NCI-H2029 (cell line): ENCODE results near the gene SV2A.
"Not testable (repeated sequence)": the region's sequence is repeated elsewhere in the genome, so short reads cannot be mapped to it uniquely, and the experiment has no call there.

Experiments used
- DNase-seq: peaks from one replicate; lab custom pipeline; 2025; lab: John Stamatoyannopoulos, UW

Gene SV2A

GRCh38 chr1:149929856-149930255 is 12.2 kb upstream of the SV2A start:
- no peak for DNase-seq

DNA sequence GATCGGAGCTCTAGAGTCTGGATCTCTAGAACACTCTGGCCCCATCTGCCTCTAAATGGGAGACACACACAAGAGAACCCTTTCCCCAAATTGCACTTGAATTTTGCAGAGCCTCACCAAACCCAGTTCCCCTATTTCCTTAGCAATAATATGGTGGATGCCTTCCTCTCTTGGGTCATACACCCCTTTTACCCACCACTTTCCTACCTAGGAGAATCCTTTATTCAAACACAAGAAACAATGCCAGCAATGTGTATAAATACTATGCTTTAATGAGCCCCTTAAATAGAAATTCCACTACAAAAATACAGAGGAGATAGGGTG is 10.7 kb upstream of the SV2A start:
- no peak for DNase-seq

DNA sequence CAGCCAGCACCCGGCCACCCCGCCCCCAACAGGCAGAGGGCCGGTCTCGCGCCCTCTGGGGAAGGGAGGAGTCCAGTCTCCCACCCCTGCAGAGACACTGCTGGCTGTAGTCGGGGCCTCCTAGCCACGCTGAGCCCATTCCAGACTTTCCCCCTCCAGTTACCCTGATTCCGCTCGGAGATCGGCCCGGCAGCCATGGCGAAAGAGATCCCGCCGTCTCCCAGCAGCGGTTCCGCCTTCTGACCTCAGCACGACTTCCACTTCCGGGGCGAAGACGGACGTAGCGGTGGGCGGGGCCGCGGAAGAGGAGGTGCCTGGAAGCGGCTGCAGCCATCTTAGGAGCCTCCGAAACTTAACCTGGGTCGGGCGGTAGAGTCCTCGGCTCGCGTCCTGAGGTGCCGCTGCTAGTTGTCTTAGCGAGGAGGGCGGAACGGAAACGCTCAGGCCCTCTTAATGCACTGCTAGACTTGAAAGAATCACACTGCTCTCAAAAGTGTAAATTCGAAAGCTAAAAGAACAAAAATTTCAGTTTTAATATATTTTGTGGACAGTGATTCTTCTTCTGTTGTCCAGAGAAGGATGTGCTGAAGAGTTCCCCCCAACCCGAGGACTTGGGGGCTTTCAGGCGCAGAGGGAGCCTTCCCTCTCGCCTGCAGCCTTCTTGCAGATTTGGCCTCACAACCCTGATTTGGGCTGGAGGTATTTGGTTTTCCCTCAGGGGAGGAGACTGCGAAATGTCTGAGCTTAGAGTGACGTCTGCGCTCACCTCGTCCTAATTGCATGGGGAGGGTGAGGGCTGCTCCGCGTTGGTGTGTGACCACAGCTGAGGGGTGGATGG is 10.1 kb upstream of the SV2A start, which contains the start of gene SF3B4:
Gene SF3B4, minus strand, starts transcription at position 241 of the 838 bp plus-strand sequence. Its CDS starts 44 bp downstream, at position 197.
- DNase-seq: peak; percentile 94

- DNase-seq: no peak
These were observed 9.5 kb upstream of the SV2A start for GRCh38 chr1:149927056-149927562.

DNA sequence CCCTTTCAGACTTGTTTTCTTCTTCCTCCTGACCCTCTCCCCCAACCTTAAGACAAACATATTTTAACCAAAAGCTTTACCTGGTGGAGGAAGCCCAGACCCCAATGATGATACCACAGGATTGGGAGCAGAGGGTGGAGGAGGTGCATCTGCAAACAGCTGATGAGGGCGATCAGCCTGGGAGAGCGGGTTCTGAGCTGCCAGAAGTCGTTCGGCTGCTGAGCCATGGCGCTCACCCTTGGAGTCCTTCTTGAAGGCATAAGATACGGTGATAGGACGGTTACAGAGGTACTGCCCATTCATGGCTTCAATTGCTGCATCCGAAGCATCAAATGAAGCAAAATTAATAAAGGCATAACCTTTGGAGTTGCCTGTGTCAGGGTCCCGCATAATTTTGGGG is 8.7 kb upstream of the SV2A start:
- no peak for DNase-seq

DNA sequence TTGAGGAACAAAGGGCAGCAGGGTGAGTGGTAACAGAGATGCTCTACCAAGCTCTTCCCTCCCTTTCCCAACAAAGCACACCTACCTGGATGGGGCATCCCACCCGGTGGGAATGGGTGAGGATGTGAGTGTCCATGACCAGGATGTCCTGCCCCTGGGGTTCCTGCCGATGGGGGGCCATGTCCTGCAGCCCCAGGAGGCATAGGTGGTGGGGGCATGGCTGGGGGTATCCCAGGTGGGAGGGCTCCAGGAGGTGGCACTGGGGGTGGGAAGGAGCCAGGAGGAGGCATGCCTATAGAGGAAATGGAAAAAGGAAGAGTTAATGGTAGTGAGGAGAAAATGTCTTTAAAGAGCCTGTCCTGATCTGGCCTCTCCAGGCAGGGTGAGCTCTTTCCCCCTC is 8.1 kb upstream of the SV2A start:
- no peak for DNase-seq

DNA sequence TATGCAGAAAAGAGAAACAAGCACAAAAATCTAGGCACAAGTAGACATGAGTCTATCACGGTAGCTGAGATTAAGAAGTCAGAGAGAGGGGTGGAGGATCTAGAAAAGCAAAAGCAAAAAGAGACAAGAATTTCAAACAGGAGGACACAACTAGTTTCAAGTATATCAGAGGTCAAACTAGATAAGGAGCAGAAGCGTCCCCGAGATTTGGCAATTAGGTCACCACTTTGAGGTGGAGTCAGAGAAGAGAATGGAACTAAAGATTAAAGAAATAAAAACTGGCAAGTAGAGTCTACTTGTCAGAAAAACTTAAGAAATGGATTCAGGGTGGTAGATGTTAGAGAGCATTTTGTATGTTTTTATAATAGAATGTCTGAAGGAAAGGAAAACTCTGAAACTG is 7.7 kb upstream of the SV2A start:
- no peak for DNase-seq

DNA sequence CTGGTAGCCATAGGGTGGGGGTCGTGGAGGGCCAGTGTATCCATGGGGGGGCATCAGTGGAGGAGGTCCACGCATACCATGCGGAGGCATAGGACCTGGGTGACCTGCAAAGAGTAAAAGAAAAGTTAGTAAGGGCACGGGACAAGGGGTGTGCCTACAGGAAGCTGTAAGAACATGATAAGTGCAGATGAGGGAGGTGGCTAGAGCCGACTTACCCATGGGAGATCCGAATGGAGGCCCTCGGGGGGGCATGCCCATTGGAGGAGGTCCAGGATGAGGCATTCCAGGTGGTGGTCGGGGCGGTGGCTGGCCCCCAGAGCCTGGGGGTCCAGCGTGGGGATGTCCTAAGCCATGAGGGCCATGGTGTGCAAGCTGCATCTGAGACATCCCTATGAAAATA is 6.0 kb upstream of the SV2A start:
- DNase-seq: no peak

GRCh38 chr1:149916898-149917252 is 769 bp downstream of the SV2A start:
- DNase-seq: no peak

DNA sequence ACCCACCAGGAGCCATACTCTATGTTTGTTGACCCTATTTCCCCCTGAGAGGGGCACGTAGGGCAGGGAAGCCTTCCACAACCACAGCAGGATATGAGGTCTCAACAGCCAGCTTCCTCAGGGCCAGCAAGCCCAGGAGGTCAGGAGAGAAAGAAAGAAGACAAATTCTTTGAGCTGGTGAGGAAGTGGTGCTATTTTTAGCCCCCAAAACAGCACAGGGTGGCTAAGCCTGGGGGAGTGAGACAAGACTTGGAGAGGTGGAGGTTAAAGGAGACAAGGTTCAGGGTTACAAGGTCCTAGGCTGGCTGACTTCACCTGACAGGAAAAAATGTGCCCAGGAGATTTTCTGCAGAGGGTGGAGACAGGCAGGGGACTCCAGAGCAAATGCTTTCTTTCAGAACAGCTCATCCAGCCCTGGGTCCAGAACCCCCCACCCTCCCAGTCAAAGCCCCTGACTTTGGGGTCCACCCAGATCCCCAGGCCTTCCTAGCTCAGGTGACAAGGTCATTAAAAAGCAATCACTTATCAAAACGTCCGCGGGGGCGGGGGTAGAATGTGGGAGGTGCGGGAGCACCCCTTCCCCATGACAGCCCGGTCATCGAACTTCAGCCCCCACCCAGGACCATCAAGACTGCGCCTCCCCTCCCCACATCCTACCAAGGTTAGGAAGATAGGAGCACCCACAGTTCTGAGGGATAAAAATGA is 1.3 kb downstream of the SV2A start:
- DNase-seq: no peak

DNA sequence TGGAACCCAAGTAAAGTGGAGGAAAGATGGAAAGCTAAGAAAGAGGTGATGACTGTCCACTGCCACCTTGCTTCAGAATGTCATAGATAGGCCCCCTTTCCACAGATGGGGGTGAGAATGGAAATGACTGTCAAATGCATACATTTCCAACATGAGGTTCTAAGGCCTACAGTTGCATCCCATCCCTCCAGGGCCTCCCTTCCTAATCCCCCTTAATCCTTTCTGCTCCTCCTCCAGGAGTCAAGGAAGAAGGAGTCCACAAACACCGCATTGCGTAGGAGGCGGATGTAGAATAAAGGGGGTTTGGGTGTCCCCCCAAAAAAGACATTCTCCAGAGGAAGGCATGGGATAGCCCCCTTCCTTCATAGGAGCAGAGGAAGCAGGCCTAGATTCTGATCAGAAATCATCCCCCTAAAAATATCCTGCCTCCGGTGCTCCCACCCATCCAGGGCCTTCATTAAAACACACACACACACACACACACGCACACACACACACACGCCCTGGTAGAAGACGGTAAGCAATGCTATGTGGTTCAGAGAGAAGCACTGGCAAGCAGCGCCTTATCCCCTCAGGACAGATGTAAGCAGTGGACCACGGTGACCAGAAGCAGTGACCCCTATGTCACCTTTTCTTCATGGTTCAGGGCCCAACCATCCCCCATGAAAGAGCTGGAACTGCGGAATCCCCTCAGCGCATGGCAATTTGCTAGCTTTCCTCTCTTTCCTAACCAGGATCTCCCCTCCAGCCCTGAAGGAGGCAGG is 2.0 kb downstream of the SV2A start:
- DNase-seq: no peak

DNA sequence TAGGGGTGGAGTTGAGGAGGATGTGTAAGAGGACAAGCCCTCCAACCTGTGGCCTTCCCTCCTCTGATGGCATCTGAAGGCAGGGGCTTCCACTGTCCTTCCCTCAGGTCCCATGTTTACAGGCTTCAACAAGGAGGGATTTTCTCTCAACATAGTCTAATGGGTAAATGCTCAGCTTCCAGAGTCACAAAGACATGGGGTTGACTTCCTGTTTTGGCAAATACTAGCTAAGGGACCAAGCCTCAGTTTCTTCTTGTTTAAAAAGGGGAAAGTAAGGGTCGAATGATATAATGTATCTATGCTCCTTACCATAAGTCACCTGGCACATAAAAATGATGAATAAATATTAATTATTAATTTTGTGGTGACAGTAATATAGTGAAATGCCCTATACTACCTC is 3.1 kb downstream of the SV2A start:
- no peak for DNase-seq

DNA sequence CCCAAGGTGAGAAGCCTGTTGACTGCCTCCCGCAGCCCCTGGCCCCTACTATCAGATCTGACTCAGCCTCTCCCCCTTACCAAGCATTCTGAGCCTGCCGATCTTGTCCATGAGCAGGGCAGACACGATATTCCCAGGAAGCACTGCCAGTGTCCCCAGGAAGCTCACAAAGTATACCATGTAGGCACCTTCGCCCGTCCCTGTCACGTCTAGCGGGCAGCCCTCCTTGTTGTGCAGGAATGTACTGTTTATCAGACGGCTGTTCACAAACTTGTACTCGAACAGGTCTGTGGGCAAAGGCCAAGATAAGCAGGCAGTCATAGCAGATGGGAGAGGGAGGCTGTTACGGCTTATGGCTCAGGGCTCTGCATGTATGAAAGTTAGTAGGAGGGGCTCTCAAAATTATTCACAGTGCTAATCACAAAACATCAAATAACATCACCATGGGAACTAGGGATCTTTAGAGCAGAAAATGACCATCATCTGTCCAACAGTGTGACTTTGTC is 11.0 kb downstream of the SV2A start:
- no peak for DNase-seq

GRCh38 chr1:149903836-149904491 is 13.7 kb downstream of the SV2A start:
- no peak for DNase-seq

- peak; percentile 89 for DNase-seq
These were observed 18.0 kb downstream of the SV2A start, which contains the start of gene BOLA1 for GRCh38 chr1:149899460-149900284. Gene BOLA1, plus strand, starts transcription at chr1:149899568. Its CDS starts 492 bp downstream, at chr1:149900060.

- DNase-seq: no peak
These were observed 21.1 kb downstream of the SV2A start for GRCh38 chr1:149896575-149896974.

GRCh38 chr1:149888999-149889289 is 28.7 kb downstream of the SV2A start:
- no peak for DNase-seq

DNA sequence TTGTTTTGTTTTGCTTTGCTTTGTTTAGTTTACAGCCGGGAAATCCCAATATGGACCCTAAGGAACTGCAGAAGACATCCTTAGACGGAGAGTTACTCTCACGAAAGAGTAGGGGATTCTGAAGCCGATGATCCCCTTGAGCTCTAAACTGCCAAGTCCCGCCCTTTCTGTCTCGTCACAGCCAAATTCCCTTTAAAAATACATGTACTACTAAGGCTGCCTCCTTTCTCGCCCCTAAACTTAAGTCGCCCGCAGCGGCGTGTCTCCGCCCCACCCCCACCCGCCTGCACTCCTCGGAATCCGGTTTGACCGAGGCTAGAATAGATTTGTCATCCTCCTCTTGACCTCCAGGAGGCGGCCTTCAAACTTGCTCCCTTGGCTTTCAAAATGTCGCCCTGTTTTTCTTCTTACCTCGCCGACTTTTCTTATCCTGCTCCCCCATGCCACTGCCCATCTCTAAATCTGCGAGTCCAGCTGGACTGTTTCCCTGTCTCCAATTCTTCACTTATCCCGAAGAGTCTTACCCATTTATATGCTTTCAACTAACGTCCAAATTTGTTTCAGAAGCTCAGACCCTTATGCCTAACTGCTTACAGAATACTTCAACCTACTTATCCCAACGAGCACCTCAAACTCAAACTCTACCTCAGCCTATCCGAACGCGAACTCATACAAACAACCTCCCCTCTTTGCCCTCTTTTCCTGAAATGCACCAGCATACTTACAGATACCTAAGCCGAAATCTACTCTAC is 29.2 kb downstream of the SV2A start:
- DNase-seq: peak; percentile 60

DNA sequence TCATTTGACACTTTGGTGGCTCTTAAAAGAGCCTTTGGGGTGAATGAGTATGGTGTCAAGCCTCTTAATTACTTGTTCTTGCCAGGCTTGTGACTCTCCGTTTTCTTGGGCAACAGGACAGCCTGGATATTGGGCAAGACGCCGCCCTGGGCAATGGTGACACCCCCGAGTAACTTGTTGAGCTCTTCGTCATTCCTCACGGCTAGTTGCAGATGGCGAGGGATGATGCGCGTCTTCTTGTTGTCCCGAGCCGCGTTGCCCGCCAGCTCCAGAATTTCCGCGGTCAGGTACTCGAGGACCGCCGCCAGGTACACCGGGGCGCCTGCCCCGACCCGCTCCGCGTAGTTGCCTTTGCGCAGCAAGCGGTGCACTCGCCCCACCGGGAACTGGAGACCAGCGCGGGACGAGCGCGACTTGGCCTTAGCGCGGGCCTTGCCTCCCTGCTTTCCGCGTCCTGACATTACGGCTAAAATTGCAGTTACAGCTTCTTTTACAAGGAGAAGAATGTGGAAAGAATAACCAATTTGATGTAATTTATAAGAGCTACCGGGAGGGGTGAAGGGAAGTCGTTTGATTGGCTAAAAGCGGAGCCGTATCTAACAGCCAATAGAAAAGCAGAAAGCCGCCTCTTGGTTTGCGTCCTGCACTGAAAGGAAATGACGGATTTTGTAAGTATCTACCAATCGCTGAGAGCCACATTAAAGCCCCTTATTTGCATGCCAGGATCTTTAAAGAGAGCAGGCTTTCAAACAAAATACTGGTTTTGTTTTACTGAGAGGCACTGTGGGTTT is 30.0 kb downstream of the SV2A start:
- peak; percentile 96 for DNase-seq

- DNase-seq: not testable (repeated sequence)
These were observed 30.5 kb downstream of the SV2A start for GRCh38 chr1:149887196-149887455.
